Measurements from ENCODE around the gene KLRC2.
"Not testable (repeated sequence)": the region's sequence is repeated elsewhere in the genome, so short reads cannot be mapped to it uniquely, and the experiment has no call there.

Gene KLRC2

GRCh38 chr12:10404798-10405197, 31.0 kb downstream of the KLRC2 start:
- no peak for DNase-seq

- DNase-seq, result no peak
Measured at GRCh38 chr12:10400829-10401228, 35.0 kb downstream of the KLRC2 start.

- no peak for DNase-seq
Measured at GRCh38 chr12:10398168-10398567, 37.6 kb downstream of the KLRC2 start.

- DNase-seq, result no peak
Measured at GRCh38 chr12:10397296-10397695, 38.5 kb downstream of the KLRC2 start.

GRCh38 chr12:10396176-10396575, 39.6 kb downstream of the KLRC2 start:
- DNase-seq, result not testable (repeated sequence)

- no peak for DNase-seq
Measured at GRCh38 chr12:10395390-10395998, 40.3 kb downstream of the KLRC2 start.

- peak; percentile 44 for DNase-seq
Measured at GRCh38 chr12:10394531-10395152, 41.2 kb downstream of the KLRC2 start.

GRCh38 chr12:10393291-10393690, 42.5 kb downstream of the KLRC2 start:
- DNase-seq, result no peak

GRCh38 chr12:10392394-10392930, 43.3 kb downstream of the KLRC2 start:
- DNase-seq, result no peak

GRCh38 chr12:10390991-10391390, 44.8 kb downstream of the KLRC2 start:
- DNase-seq, result not testable (repeated sequence)

- DNase-seq, result no peak
Measured at GRCh38 chr12:10389904-10390303, 45.9 kb downstream of the KLRC2 start, which contains the start of gene KLRK1. KLRK1 (minus strand) TSS chr12:10390041; CDS start chr12:10388810, 1,231 bp downstream.

GRCh38 chr12:10388624-10389413, 47.0 kb downstream of the KLRC2 start:
- DNase-seq, result no peak

- not testable (repeated sequence) for DNase-seq
Measured at GRCh38 chr12:10387498-10387897, 48.3 kb downstream of the KLRC2 start.

GRCh38 chr12:10386857-10387256, 49.0 kb downstream of the KLRC2 start:
- DNase-seq, result no peak

- no peak for DNase-seq
Measured at GRCh38 chr12:10385166-10385613, 50.6 kb downstream of the KLRC2 start.

GRCh38 chr12:10384191-10384590, 51.6 kb downstream of the KLRC2 start:
- DNase-seq, result no peak

GRCh38 chr12:10381928-10382628, 53.7 kb downstream of the KLRC2 start:
- no peak for DNase-seq

Measured in activated T-cell treated with anti-CD3 and anti-CD28 coated beads, Interleukin-2, amount 50 U/mL, for 1 hour (primary cell).